Cardiac ventricle fibroblast (primary cell): ENCODE results near the gene FALEC. TPM values are rescaled to one million over a fixed set of nuclear protein-coding genes. Genes with fewer than 3 reads are reported as not detected.

Source experiments
- total RNA-seq: library from RNA; depleted of rRNA; stranded (reverse); fragments of >200 nt; gene quantifications from 2 replicates; pipeline ENCODE4 v1.2.3, GENCODE V29; 2015

The FALEC gene
- total RNA-seq, result not detected in 2 replicates

DNA sequence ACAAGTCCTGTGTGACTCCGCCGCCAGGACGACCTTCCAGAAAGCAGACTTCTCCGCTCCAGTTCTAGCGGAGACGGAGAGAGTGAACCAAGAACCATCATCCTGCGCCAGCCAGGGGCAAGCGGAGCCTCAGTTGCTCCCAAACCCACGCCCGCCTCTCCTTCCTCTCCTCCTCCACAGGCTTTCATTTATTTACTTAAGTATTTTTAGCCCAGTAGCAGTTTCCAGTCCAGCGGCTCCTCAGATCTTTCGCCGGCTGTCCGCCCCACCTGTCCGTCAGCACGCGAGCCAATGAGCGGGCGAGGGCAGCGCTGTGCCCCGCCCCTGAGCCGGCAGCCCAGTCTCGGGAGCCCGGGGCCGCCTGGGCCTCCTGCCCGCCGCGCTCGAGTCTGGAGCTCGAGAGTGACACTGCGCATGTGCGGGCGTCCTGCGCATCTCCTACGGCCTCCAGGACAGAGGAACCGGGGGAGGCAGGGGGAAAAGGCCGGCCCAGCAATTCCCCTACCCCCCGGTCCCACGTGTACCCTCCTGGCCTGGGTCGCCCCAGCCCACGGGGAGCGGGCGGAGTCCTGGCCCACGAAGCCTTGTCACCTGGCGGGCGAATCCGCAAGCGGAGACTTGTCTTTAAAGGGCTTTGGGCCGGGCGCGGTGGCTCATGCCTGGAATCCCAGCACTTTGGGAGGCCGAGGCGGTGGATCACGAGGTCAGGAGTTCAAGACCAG, at the start of gene FALEC:
Gene FALEC (plus strand): TSS at position 425 of the 722 bp plus-strand sequence.

DNA sequence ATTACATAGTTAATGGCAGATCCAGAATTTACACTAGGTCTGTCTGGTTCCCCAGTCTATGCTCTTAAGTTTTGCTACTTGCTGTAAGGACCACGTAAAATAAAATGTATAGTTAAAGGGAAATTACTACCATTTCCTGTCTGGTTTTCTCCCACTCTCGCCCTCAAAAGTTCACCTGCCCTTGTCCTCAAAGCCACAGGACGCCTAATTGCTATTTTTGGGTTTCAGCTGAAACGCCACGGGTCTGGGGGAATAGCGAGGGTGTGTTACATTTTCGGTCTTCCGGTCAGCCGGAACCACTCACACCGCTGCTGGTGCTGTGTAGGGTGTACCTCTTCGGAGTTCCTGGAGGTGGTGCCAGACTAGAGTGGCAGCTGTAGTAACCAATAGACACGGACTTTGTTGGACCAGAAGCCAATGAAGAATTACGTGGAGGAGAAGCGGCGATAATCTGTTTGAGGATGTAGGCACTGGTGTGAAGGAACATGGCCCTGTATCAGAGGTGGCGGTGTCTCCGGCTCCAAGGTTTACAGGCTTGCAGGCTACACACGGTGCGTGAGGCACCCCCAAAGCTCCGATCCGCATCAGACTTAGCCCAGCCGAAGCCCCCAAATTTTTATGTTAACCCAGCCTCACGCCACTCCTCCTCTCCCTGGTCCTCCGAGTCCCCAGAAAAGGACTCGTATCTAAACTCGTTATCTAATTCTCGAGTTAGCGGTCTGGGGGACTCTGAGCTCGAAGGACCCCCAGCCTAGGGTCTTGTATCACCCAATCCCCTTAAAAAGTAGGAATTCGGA, 28.4 kb upstream of the FALEC start, which contains the start of gene TARS2:
Gene TARS2 (plus strand): TSS at position 454 of the 797 bp plus-strand sequence. CDS start 32 bp downstream, at position 486.

DNA sequence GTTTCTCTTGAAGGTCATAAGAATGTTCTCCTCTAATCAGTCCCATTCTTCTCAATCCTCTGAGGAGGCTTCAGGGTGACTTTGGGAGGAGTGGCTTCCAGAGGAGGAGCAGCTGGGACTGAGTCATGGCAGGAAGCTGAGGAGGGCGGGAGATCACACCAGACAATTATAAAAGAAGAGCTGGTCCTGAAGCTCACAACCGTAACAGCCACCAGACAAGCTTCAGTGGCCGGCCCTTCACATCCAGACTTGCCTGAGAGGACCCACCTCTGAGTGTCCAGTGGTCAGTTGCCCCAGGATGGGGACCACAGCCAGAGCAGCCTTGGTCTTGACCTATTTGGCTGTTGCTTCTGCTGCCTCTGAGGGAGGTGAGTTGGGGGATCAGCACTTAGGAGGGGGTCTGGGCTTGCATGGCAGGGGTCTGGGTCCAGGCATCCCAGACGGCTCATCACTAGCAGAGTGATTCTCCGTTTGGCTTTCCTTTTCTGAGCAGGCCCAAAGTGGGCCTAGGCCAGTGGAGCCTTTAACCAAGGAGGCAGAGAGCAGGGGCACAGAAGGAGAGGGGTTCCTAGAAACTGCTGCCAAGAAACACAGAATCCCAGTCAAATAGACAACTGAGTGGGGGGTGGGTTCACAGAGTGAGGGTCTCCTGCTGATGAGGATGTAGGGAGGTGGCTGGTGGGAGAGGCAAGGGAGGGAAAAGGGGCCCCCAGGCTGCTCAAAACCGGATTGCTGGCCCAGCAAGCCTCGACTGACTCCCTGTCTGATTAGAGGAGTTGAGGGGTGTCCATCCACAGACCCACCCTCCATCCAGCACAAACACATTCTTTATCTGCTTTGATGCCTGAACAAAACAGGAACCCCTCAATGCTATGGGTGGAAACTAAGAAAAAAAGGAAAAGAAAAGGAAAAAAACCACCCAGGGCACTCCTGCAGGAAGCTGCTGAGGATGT, 7.4 kb upstream of the FALEC start, which contains the start of gene ECM1:
Gene ECM1 (plus strand): TSS at position 198 of the 953 bp plus-strand sequence. CDS start 101 bp downstream, at position 299.

DNA sequence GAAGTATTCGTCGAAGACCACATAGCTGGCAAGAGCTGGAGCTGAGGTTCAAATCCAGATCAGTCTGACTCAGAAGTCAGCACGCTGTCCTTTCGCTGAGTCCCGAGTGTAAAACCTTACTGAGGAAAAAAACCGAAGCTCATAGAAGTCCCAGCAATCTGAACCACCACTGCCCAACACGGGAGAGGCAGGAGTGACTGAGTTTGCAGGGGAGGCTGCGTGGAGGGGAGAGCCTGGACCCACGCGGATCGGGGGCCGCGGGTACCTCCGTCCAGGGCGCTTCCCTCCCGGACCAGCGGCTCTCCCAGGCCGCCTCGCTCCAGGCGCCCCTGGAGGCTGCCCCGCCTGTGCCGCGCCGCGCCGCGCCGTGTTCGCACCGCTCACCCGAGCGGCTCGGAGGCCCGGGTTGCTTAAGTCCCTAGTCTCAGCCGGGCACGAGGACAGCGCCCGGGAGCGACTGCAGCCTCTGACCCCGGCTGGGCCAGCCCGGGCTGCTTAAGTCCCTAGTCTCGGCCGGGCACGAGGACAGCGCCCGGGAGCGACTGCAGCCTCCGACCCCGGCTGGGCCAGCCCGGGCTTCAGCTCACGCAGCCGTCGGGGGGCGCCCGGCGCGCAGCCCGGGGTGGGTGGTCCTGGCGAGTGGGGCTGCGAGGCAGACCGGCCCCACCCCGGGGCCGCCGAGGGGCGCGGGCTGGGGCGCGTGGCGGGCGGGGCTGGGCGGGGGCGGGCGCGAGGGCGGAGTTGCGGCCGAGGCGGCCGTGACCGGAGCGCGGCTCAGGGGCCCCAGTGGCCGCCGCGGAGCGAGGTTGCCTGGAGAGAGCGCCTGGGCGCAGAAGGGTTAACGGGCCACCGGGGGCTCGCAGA, 33.3 kb downstream of the FALEC start, which contains the start of gene ADAMTSL4:
Gene ADAMTSL4 (plus strand): TSS at position 777 of the 864 bp plus-strand sequence. CDS start 2,881 bp downstream, outside the sequence.

DNA sequence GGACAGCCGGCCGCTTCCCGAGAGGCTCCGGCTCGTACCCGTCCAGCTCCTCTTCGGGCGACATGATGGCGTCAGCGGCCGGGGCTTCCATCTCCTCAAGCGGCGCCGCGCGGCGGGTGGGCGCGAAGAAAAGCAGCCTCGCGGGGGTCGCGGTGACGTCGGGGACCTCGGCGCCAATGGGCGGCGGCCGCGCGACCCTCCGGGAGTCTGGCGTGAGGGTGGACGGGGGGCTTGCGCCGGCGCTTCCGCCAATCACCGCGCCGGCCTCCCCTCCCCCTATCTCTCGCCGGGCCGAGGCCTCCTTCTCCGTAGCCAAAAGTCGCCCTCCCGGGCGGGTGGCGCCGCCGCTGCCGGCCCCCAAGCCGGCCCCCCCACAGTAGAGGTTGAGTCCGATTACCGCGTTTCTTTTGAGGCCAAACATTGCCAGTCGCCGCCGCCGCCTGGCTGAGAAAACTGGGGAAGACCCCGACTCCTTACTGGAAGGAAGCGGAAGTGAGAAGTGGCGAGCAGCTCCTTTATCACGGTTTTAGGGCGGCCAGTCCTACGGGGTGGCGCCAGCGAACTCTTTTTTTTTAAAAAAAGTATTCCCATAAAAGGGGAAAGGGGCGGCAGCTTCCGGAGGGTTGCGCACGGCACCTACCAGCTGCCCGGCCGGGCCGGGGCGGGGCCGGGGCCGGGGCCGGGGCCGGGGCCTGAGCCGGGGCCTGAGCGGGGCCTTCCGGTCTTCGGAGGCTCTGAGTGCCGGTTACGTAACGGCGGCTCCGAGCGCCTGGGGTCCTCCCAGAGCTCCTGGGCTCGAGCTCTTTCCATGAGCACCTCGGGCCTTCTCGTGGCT, 63.8 kb downstream of the FALEC start, which contains the start of gene MCL1:
Gene MCL1 (minus strand): TSS at position 501 of the 835 bp plus-strand sequence. CDS start 80 bp downstream, at position 421.

Other genes starting within 250 kb of the FALEC start
- gene APH1A, start 246.7 kb upstream of the FALEC start, total RNA-seq, result 56.1 and 65.0 TPM in 2 replicates
- 11.8 and 16.6 TPM in 2 replicates for gene C1orf54, start 243.0 kb upstream of the FALEC start, total RNA-seq
- 2.9 and 8.5 TPM in 2 replicates for gene CIART, start 233.2 kb upstream of the FALEC start, total RNA-seq
- gene MRPS21, start 221.9 kb upstream of the FALEC start, total RNA-seq, result 47.2 and 54.9 TPM in 2 replicates
- 17.2 and 19.6 TPM in 2 replicates for gene PRPF3, start 194.2 kb upstream of the FALEC start, total RNA-seq
- 14.4 and 14.5 TPM in 2 replicates for gene RPRD2, start 151.6 kb upstream of the FALEC start, total RNA-seq
- 10.5 and 12.0 TPM in 2 replicates for gene TARS2, start 28.3 kb upstream of the FALEC start, total RNA-seq
- gene ECM1, start 7.6 kb upstream of the FALEC start, total RNA-seq, result 38.7 and 48.1 TPM in 2 replicates
- gene ADAMTSL4, start 33.7 kb downstream of the FALEC start, total RNA-seq, result 23.4 and 24.7 TPM in 2 replicates
- 215 and 239 TPM in 2 replicates for gene MCL1, start 63.9 kb downstream of the FALEC start, total RNA-seq
- gene ENSA, start 113.9 kb downstream of the FALEC start, total RNA-seq, result 82.1 and 165 TPM in 2 replicates
- 20.0 and 24.5 TPM in 2 replicates for gene GOLPH3L, start 181.4 kb downstream of the FALEC start, total RNA-seq
- not detected in 2 replicates for gene HORMAD1, start 205.1 kb downstream of the FALEC start, total RNA-seq